ENCODE results near the gene BRINP1. TPM values are rescaled to one million over a fixed set of nuclear protein-coding genes. Genes with fewer than 3 reads are reported as not detected.

BRINP1 gene
- total RNA-seq, 1 donor from 2014 or later: 0.66 TPM

- DNase-seq: peak; percentile 20
- peaks cover 1% of the 10 kb centered on the region for H3K9me3 ChIP-seq (replicated peaks)
- H3K4me3 ChIP-seq: no peak overlapping the region
- no peaks in the 10 kb centered on the region for H3K36me3 ChIP-seq
- intact Hi-C loops (cut with micrococcal nuclease): no loop called here
- TF ChIP-seq, protein P1, sequence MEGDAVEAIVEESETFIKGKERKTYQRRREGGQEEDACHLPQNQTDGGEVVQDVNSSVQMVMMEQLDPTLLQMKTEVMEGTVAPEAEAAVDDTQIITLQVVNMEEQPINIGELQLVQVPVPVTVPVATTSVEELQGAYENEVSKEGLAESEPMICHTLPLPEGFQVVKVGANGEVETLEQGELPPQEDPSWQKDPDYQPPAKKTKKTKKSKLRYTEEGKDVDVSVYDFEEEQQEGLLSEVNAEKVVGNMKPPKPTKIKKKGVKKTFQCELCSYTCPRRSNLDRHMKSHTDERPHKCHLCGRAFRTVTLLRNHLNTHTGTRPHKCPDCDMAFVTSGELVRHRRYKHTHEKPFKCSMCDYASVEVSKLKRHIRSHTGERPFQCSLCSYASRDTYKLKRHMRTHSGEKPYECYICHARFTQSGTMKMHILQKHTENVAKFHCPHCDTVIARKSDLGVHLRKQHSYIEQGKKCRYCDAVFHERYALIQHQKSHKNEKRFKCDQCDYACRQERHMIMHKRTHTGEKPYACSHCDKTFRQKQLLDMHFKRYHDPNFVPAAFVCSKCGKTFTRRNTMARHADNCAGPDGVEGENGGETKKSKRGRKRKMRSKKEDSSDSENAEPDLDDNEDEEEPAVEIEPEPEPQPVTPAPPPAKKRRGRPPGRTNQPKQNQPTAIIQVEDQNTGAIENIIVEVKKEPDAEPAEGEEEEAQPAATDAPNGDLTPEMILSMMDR (IDR thresholded peaks at IDR 0.05; ENCODE audit: borderline replicate concordance): no peak
- H3K27me3 ChIP-seq (ENCODE audit: low read depth): no peaks in the 10 kb centered on the region
- H3K27ac ChIP-seq (replicated peaks): peak overlapping the region; percentile 3
- H3K4me1 ChIP-seq: peaks cover 10% of the 10 kb centered on the region
Measured at GRCh38 chr9:119216651-119217331, 152.4 kb downstream of the BRINP1 start.

- Histone ChIP-seq H3K27me3 (ENCODE audit: low read depth) (no peaks in the 10 kb centered on the region), H3K4me3 (no peak overlapping the region), H3K27ac (replicated peaks) (no peak overlapping the region), H3K36me3 (no peaks in the 10 kb centered on the region), H3K4me1 (peaks cover 10% of the 10 kb centered on the region), H3K9me3 (replicated peaks) (no peaks in the 10 kb centered on the region)
- intact Hi-C loops (cut with micrococcal nuclease): no loop called here
- DNase-seq: no peak
- TF ChIP-seq, protein P1 (IDR thresholded peaks at IDR 0.05; ENCODE audit: borderline replicate concordance): no peak
Measured at GRCh38 chr9:119215651-119216050, 153.6 kb downstream of the BRINP1 start.

- H3K27me3 ChIP-seq (ENCODE audit: low read depth): no peaks in the 10 kb centered on the region
- H3K4me3 ChIP-seq: no peak overlapping the region
- DNase-seq: no peak
- intact Hi-C loops (cut with micrococcal nuclease): no loop called here
- no peaks in the 10 kb centered on the region for H3K36me3 ChIP-seq
- H3K27ac ChIP-seq (replicated peaks): no peak overlapping the region
- H3K4me1 ChIP-seq: peaks cover 10% of the 10 kb centered on the region
- no peaks in the 10 kb centered on the region for H3K9me3 ChIP-seq (replicated peaks)
- TF ChIP-seq, protein P1 (IDR thresholded peaks at IDR 0.05; ENCODE audit: borderline replicate concordance): no peak
Measured at GRCh38 chr9:119213471-119213870, 155.8 kb downstream of the BRINP1 start.

GRCh38 chr9:119197893-119198607 lies 171.2 kb downstream of the BRINP1 start:
- intact Hi-C loops (cut with micrococcal nuclease): no loop called here
- no peak for DNase-seq
- Histone ChIP-seq H3K27me3 (ENCODE audit: low read depth) (no peaks in the 10 kb centered on the region), H3K4me1 (no peaks in the 10 kb centered on the region), H3K9me3 (replicated peaks) (no peaks in the 10 kb centered on the region), H3K27ac (replicated peaks) (no peak overlapping the region), H3K4me3 (no peak overlapping the region), H3K36me3 (no peaks in the 10 kb centered on the region)
- TF ChIP-seq, protein P1 (IDR thresholded peaks at IDR 0.05; ENCODE audit: borderline replicate concordance): no peak

DNA sequence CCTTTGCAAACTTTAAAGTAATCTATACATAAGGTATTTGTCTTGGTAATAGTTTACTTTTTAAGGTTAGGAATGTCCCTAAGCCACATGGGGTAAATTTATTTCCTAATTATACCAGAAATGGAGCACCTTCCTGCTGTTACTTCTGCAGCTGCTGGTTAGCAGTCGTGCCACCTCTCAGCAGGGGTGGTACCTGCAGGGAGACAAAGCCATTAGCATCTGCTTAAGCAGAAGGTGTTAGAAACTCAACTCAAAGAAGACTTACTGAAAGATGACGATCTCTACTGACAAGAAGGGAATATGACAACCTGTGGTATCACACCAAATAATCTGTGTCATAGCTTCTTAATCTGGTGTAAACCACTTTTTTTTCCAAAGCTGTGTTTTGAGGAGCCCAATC lies 173.7 kb downstream of the BRINP1 start:
- Histone ChIP-seq H3K27ac (replicated peaks) (no peak overlapping the region), H3K27me3 (ENCODE audit: low read depth) (no peaks in the 10 kb centered on the region), H3K4me3 (no peak overlapping the region), H3K36me3 (no peaks in the 10 kb centered on the region), H3K4me1 (no peaks in the 10 kb centered on the region), H3K9me3 (replicated peaks) (no peaks in the 10 kb centered on the region)
- no peak for DNase-seq
- intact Hi-C loops (cut with micrococcal nuclease): no loop called here
- TF ChIP-seq, protein P1 (IDR thresholded peaks at IDR 0.05; ENCODE audit: borderline replicate concordance): no peak
